ENCODE data around the gene PRSS21. TPM values are rescaled to one million over a fixed set of nuclear protein-coding genes. Genes with fewer than 3 reads are reported as not detected.

PRSS21 gene
- polyA plus RNA-seq, 1 of the 3 experiments (the other 2 are of a cell fraction): not detected

DNA sequence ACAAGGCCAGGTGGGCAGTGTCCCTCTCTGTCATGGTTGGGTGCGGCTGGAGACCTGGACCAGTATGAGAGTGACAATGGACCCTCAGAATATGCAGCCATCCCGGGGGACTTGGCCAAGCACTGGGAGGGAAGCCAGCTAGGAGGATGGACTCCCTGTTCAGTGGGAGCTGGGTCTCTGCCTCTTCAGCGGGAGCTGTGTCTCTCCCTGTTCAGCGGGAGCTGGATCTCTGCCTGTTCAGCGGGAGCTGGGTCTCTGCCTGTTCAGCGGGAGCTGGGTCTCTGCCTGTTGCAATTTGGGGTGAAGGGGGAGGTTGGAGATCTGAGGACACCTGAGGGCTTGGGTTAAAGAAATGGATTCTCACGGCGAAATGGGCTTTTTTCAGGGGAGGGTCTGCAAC is 25.9 kb upstream of the PRSS21 start:
- H2AFZ ChIP-seq (ENCODE audit: low read depth): no peak overlapping the region
- TF ChIP-seq IRF3 (IDR thresholded peaks at IDR 0.05; ENCODE audit: low read depth, low read length): no peak
- no peak for TF ChIP-seq EP300 (IDR thresholded peaks at IDR 0.05; ENCODE audit: borderline replicate concordance in 1 of 2, low read depth in 1 of 2, low read length in 1 of 2)
- no peak for TF ChIP-seq RFX5 (IDR thresholded peaks at IDR 0.05; ENCODE audit: low read length)
- no peak for TF ChIP-seq SIN3A (IDR thresholded peaks at IDR 0.05; ENCODE audit: borderline replicate concordance, low read depth, low read length)
- TF ChIP-seq USF1 (IDR thresholded peaks at IDR 0.05; ENCODE audit: borderline replicate concordance, low read depth): no peak
- TF ChIP-seq NRF1 (IDR thresholded peaks at IDR 0.05; ENCODE audit: low read depth, low read length): no peak
- no peak for TF ChIP-seq YY1 (IDR thresholded peaks at IDR 0.05; ENCODE audit: low read depth)
- no peak for TF ChIP-seq FOXJ3 (CRISPR knock-in tag; IDR thresholded peaks at IDR 0.05)
- no peak for TF ChIP-seq ELF1 (IDR thresholded peaks at IDR 0.05)
- TF ChIP-seq FOXM1 (IDR thresholded peaks at IDR 0.05; ENCODE audit: low read depth): no peak
- TF ChIP-seq NFIC (IDR thresholded peaks at IDR 0.05; ENCODE audit: borderline replicate concordance): no peak
- TF ChIP-seq TAF1 (IDR thresholded peaks at IDR 0.05; ENCODE audit: borderline replicate concordance, low read depth, low read length): no peak
- TF ChIP-seq RCOR1 (IDR thresholded peaks at IDR 0.05; ENCODE audit: low read length): no peak
- TF ChIP-seq SMC3 (IDR thresholded peaks at IDR 0.05; ENCODE audit: low read depth, low read length): no peak
- H4K20me1 ChIP-seq (ENCODE audit: insufficient read depth): no peaks in the 10 kb centered on the region
- ChIA-PET POLR2A (interaction anchor here (1.5 kb wide), 1 partner anchor 14 kb away, joined by 4 read pairs; the partner anchor contains the start of gene ELOB), CTCF (interaction anchor here (0.8 to 1.4 kb wide), 2 partner anchors 8 to 14 kb away, joined by 3 to 5 read pairs; no protein-coding TSS in a partner anchor)
- no peaks in the 10 kb centered on the region for H3K9me2 ChIP-seq
- WGBS (ENCODE audit: low lambda C conversion rate): 65% methylated on average over 7 of the region's 8 CpGs
- no peaks in the 10 kb centered on the region for H3K9me3 ChIP-seq
- no peaks in the 10 kb centered on the region for H3F3A ChIP-seq (replicated peaks; ENCODE audit: insufficient read depth)
- H3K4me1 ChIP-seq (ENCODE audit: control insufficient read depth in 1 of 2, insufficient read depth in 2 of 2, low read depth in 1 of 2, low read length in 1 of 2): no peaks in the 10 kb centered on the region; a peak in 1 of 4 replicates
- H3K27me3 ChIP-seq (ENCODE audit: insufficient read depth): peaks cover 7% of the 10 kb centered on the region; the same call in 1 of the 2 replicates
- no peaks in the 10 kb centered on the region for H3K36me3 ChIP-seq (replicated peaks in 1 of 2; ENCODE audit: control insufficient read depth in 1 of 2, insufficient read depth in 2 of 2, low read length in 1 of 2)
- no peaks in the 10 kb centered on the region for H3K79me2 ChIP-seq (ENCODE audit: insufficient read depth)
- DNase-seq: no peak
- H3K27ac ChIP-seq (ENCODE audit: low read depth in 2 of 2, low read length in 1 of 2): no peak overlapping the region
- no peak overlapping the region for H3K4me2 ChIP-seq
- no peak overlapping the region for H3K9ac ChIP-seq
- no peak overlapping the region for H3K4me3 ChIP-seq (ENCODE audit: low read depth in 2 of 2, low read length in 1 of 2)

DNA sequence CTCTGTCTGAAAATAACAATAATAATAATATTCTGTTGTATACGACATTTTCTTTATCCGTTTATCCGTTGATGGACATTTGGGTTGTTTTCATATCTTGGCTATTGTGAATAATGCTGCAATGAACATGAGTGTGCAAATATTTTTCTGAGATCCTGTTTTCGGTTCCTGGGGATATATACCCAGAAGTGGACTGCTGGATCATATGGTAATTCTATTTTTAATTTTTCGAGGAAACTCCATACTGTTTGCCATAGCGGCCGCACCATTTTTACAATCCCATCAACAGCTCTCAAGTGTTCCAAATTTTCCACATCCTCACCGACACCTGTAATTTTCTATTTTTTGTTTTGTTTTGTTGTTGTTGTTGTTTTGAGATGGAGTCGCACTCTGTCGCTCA is 24.1 kb upstream of the PRSS21 start:
- no peak for DNase-seq
- no peak for TF ChIP-seq IRF3 (IDR thresholded peaks at IDR 0.05; ENCODE audit: low read depth, low read length)
- TF ChIP-seq, protein P1, sequence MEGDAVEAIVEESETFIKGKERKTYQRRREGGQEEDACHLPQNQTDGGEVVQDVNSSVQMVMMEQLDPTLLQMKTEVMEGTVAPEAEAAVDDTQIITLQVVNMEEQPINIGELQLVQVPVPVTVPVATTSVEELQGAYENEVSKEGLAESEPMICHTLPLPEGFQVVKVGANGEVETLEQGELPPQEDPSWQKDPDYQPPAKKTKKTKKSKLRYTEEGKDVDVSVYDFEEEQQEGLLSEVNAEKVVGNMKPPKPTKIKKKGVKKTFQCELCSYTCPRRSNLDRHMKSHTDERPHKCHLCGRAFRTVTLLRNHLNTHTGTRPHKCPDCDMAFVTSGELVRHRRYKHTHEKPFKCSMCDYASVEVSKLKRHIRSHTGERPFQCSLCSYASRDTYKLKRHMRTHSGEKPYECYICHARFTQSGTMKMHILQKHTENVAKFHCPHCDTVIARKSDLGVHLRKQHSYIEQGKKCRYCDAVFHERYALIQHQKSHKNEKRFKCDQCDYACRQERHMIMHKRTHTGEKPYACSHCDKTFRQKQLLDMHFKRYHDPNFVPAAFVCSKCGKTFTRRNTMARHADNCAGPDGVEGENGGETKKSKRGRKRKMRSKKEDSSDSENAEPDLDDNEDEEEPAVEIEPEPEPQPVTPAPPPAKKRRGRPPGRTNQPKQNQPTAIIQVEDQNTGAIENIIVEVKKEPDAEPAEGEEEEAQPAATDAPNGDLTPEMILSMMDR (IDR thresholded peaks at IDR 0.05): no peak
- TF ChIP-seq, protein P2, sequence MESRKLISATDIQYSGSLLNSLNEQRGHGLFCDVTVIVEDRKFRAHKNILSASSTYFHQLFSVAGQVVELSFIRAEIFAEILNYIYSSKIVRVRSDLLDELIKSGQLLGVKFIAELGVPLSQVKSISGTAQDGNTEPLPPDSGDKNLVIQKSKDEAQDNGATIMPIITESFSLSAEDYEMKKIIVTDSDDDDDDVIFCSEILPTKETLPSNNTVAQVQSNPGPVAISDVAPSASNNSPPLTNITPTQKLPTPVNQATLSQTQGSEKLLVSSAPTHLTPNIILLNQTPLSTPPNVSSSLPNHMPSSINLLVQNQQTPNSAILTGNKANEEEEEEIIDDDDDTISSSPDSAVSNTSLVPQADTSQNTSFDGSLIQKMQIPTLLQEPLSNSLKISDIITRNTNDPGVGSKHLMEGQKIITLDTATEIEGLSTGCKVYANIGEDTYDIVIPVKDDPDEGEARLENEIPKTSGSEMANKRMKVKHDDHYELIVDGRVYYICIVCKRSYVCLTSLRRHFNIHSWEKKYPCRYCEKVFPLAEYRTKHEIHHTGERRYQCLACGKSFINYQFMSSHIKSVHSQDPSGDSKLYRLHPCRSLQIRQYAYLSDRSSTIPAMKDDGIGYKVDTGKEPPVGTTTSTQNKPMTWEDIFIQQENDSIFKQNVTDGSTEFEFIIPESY (IDR thresholded peaks at IDR 0.05; ENCODE audit: borderline replicate concordance, low read depth): no peak
- TF ChIP-seq ELF1 (IDR thresholded peaks at IDR 0.05): no peak
- no peak for TF ChIP-seq RAD21 (IDR thresholded peaks at IDR 0.05; ENCODE audit: low read length)
- no peak for TF ChIP-seq EZH2phosphoT487 (IDR thresholded peaks at IDR 0.05; ENCODE audit: borderline replicate concordance, low read depth)

More for the DNA sequence above, 24.1 kb upstream of the PRSS21 start:
- 79% methylated on average over 10 of the region's 10 CpGs for WGBS (ENCODE audit: low lambda C conversion rate)
- POLR2A ChIA-PET: no interaction called here
- H3K79me2 ChIP-seq (ENCODE audit: insufficient read depth): no peaks in the 10 kb centered on the region
- H2AFZ ChIP-seq (ENCODE audit: low read depth): no peak overlapping the region
- CTCF ChIA-PET: no interaction called here
- no peak overlapping the region for H3K4me2 ChIP-seq
- H4K20me1 ChIP-seq (ENCODE audit: insufficient read depth): no peaks in the 10 kb centered on the region
- no peak overlapping the region for H3K9ac ChIP-seq
- no peak overlapping the region; a peak in 1 of 4 replicates for H3K27ac ChIP-seq (ENCODE audit: low read depth in 2 of 2, low read length in 1 of 2)
- H3K4me3 ChIP-seq (ENCODE audit: low read depth in 2 of 2, low read length in 1 of 2): no peak overlapping the region
- peaks cover 7% of the 10 kb centered on the region; the same call in 1 of the 2 replicates for H3K27me3 ChIP-seq (ENCODE audit: insufficient read depth)
- H3K36me3 ChIP-seq (replicated peaks in 1 of 2; ENCODE audit: control insufficient read depth in 1 of 2, insufficient read depth in 2 of 2, low read length in 1 of 2): no peaks in the 10 kb centered on the region
- H3K9me3 ChIP-seq: no peaks in the 10 kb centered on the region
- H3F3A ChIP-seq (replicated peaks; ENCODE audit: insufficient read depth): no peaks in the 10 kb centered on the region
- no peaks in the 10 kb centered on the region; a peak in 1 of 4 replicates for H3K4me1 ChIP-seq (ENCODE audit: control insufficient read depth in 1 of 2, insufficient read depth in 2 of 2, low read depth in 1 of 2, low read length in 1 of 2)
- H3K9me2 ChIP-seq: no peaks in the 10 kb centered on the region
